K562 (cell line): ENCODE results near the gene HAUS1. TPM values are rescaled to one million over a fixed set of nuclear protein-coding genes. Genes with fewer than 3 reads are reported as not detected.
A peak's percentile ranks its signal among the peaks of the same experiment; 100 is the strongest.

Experiments used
- ASH1L ChIP-seq: fragments of 450-650 bp; IDR thresholded peaks from 2 replicates; pipeline ENCODE4 v1.6.1; 2018; ENCODE audit warnings: borderline replicate concordance, mild to moderate bottlenecking, low read depth; ENCODE audit not compliant: partially characterized antibody
- DDX20 ChIP-seq: fragments of 450-650 bp; IDR thresholded peaks from 2 replicates; pipeline ENCODE4 v1.6.1; 2016; ENCODE audit warnings: missing genetic modification characterization, low read depth, mild to moderate bottlenecking, missing compliant biosample characterization, moderate library complexity
- DPF2 ChIP-seq: fragments of 450-650 bp; IDR thresholded peaks from 2 replicates; pipeline ENCODE4 v1.6.1; 2016
- FOSL1 ChIP-seq: fragments of 200-800 bp; sonication (Bioruptor generic); conservative IDR thresholded peaks from 2 replicates; pipeline ENCODE4 v1.6.1; 2016; ENCODE audit warnings: missing genetic modification characterization, missing compliant biosample characterization
- HMGN3 ChIP-seq: IDR thresholded peaks from 2 replicates; pipeline ENCODE4 v1.6.1; 2011; ENCODE audit warnings: borderline replicate concordance, low read depth, mild to moderate bottlenecking, mixed read lengths, low read length; ENCODE audit not compliant: insufficient read length; ENCODE audit errors: extremely low read depth
- MYC ChIP-seq, 2 experiments: fragments of 250-450 bp in 1 of 2; sonication (Bioruptor Pico) in 1 of 2; IDR thresholded peaks; 2 replicates each; pipeline versions ENCODE4 v1.5.1 to v1.6.1; 2012 to 2021; ENCODE audit warnings: low read depth in 2 of 2, borderline replicate concordance in 1 of 2, improper control_type of control experiment in 1 of 2, low read length in 1 of 2, mild to moderate bottlenecking in 1 of 2, moderate library complexity in 1 of 2
- NFXL1 ChIP-seq: fragments of 450-650 bp; formaldehyde crosslinking; IDR thresholded peaks from 2 replicates; pipeline ENCODE4 v1.4.0; 2021; ENCODE audit warnings: mild to moderate bottlenecking
- POLR2AphosphoS5 ChIP-seq: IDR thresholded peaks from 2 replicates; pipeline ENCODE4 v1.6.1; 2011; ENCODE audit warnings: mild to moderate bottlenecking, low read depth, low read length, moderate library complexity; ENCODE audit not compliant: control insufficient read depth, insufficient read depth
- POLR2G ChIP-seq: fragments of 200-400 bp; formaldehyde crosslinking; IDR thresholded peaks from 2 replicates; pipeline ENCODE4 v1.6.1; 2017; ENCODE audit warnings: low read depth, mild to moderate bottlenecking, antibody characterized with exemption, low read length, moderate library complexity
- PTTG1 ChIP-seq: fragments of 450-650 bp; IDR thresholded peaks from 2 replicates; pipeline ENCODE4 v1.6.1; 2016; ENCODE audit warnings: low read depth, mild to moderate bottlenecking, missing genetic modification characterization, missing compliant biosample characterization
- ZZZ3 ChIP-seq: fragments of 450-650 bp; IDR thresholded peaks from 2 replicates; pipeline ENCODE4 v1.6.1; 2016; ENCODE audit warnings: antibody characterized with exemption, mild to moderate bottlenecking, moderate library complexity
- polyA plus RNA-seq, 8 experiments: library from polyadenylated mRNA; depleted of rRNA in 4 of 8; stranded (reverse) in 5 of 8; unstranded in 3 of 8; fragments of >200 nt; fragmentation: Nextera tagmentation in 2 of 8; fragmentation: Illumina TruSeq in 1 of 8; extraction: Ambion mirVana in 2 of 8; extraction: Trizol in 1 of 8; gene quantifications; 2 replicates each; pipeline versions ENCODE4 v1.2.1 to v1.2.3, GENCODE V29; 2011 to 2014; ENCODE audit warnings: inconsistent platforms in 1 of 8, missing spikeins in 1 of 8
- total RNA-seq, 7 experiments: library from RNA; depleted of rRNA in 6 of 7; stranded (reverse); fragments of >200 nt in 6 of 7; fragmentation: Illumina TruSeq in 2 of 7; extraction: Trizol in 2 of 7; gene quantifications; 2 replicates each; pipeline versions ENCODE4 v1.2.1 to v1.2.3, GENCODE V29; 2011 to 2021; ENCODE audit warnings: low replicate concordance in 1 of 7
- TF ChIP-seq, protein P1 (sequence below): IDR thresholded peaks from 2 replicates; pipeline ENCODE4 v1.6.1; 2011; ENCODE audit warnings: borderline replicate concordance, low read depth, mild to moderate bottlenecking, moderate library complexity, low read length; ENCODE audit not compliant: insufficient read depth, poor library complexity, severe bottlenecking
- TF ChIP-seq, protein P2 (sequence below): sonication (generic); formaldehyde crosslinking; IDR thresholded peaks from 2 replicates; pipeline ENCODE4 v1.9.0; 2022; ENCODE audit warnings: mild to moderate bottlenecking, missing genetic modification reagents
- TF ChIP-seq, protein P3 (sequence below): fragments of 450-650 bp; conservative IDR thresholded peaks from 2 replicates; pipeline ENCODE4 v1.6.1; 2016; ENCODE audit warnings: missing genetic modification characterization, low read depth, mild to moderate bottlenecking, missing compliant biosample characterization, moderate library complexity
- TF ChIP-seq, protein P4 (sequence below): fragments of 250-450 bp; sonication (Bioruptor Pico); IDR thresholded peaks from 2 replicates; pipeline ENCODE4 v1.9.0; 2021; ENCODE audit warnings: mild to moderate bottlenecking
- TF ChIP-seq, protein P5 (sequence below): fragments of 150-350 bp; IDR thresholded peaks from 2 replicates; pipeline ENCODE4 v1.6.1; 2014; ENCODE audit warnings: low read depth, mild to moderate bottlenecking, low read length, borderline replicate concordance
- TF ChIP-seq, protein P6 (sequence below): fragments of 450-650 bp; IDR thresholded peaks from 2 replicates; pipeline ENCODE4 v1.6.1; 2014; ENCODE audit warnings: low read depth, mild to moderate bottlenecking, moderate library complexity, borderline replicate concordance

Gene HAUS1
- total and polyA plus RNA-seq, 9 of the 15 experiments (the other 6 are each of a cell fraction or from before 2014, with no cell fraction given), result 45.6 to 135 (median 76.3) TPM

DNA sequence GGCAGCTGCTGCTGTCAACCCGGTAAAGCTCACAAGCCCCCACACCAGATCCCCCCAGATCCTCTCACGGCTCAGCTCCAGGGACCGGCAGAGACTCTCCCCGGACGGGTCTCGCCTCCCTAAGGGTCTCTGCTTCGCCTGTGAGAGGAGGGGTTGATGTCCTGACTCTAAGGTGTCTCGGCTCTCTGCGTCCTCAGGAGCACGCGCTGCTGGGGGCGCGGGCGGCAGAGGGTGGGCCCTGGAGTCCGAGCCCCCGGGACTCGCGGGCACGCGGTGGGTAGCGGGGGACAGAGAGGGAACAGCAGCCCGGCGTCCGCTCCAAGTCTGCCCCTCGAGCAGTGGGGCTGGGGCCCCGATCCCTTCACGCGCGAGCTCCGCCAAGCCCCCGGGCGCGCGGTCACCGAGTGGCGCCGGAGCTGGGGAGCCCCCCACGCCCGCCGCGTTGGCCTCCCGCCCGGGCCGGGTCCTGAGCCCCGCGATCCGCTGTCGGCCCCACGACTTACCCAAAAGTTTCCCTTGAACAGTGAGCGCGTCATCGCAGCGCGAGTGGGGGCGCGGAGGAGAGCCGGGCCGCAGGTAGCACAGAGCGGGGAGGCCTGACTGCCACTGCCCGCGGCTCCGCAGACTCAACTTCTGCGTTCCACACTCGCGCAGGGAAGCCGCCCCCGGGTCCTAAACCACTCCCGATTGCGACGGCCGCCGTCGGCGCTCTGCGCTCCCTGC is 32.4 kb upstream of the HAUS1 start, which contains the start of gene PSTPIP2 (continued):
- TF ChIP-seq MYC (IDR thresholded peaks at IDR 0.05; ENCODE audit: low read depth, low read length) (no peak), MYC (CRISPR knock-in tag; IDR thresholded peaks at IDR 0.05; ENCODE audit: borderline replicate concordance, low read depth) (no peak), HMGN3 (peak; percentile 68), NFXL1 (CRISPR knock-in tag) (no peak), FOSL1 (tag) (no peak), POLR2AphosphoS5 (no peak), PTTG1 (no peak), DPF2 (no peak), ZZZ3 (no peak), POLR2G (peak; percentile 91), ASH1L (no peak), DDX20 (tag) (no peak)
- TF ChIP-seq, protein P1, sequence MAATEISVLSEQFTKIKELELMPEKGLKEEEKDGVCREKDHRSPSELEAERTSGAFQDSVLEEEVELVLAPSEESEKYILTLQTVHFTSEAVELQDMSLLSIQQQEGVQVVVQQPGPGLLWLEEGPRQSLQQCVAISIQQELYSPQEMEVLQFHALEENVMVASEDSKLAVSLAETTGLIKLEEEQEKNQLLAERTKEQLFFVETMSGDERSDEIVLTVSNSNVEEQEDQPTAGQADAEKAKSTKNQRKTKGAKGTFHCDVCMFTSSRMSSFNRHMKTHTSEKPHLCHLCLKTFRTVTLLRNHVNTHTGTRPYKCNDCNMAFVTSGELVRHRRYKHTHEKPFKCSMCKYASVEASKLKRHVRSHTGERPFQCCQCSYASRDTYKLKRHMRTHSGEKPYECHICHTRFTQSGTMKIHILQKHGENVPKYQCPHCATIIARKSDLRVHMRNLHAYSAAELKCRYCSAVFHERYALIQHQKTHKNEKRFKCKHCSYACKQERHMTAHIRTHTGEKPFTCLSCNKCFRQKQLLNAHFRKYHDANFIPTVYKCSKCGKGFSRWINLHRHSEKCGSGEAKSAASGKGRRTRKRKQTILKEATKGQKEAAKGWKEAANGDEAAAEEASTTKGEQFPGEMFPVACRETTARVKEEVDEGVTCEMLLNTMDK, result no peak
- TF ChIP-seq, protein P2, sequence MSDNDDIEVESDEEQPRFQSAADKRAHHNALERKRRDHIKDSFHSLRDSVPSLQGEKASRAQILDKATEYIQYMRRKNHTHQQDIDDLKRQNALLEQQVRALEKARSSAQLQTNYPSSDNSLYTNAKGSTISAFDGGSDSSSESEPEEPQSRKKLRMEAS (CRISPR knock-in tag), result peak; percentile 2; the same call in 1 of the 2 replicates
- TF ChIP-seq, protein P3, sequence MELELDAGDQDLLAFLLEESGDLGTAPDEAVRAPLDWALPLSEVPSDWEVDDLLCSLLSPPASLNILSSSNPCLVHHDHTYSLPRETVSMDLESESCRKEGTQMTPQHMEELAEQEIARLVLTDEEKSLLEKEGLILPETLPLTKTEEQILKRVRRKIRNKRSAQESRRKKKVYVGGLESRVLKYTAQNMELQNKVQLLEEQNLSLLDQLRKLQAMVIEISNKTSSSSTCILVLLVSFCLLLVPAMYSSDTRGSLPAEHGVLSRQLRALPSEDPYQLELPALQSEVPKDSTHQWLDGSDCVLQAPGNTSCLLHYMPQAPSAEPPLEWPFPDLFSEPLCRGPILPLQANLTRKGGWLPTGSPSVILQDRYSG (tag), result no peak
- TF ChIP-seq, protein P4, sequence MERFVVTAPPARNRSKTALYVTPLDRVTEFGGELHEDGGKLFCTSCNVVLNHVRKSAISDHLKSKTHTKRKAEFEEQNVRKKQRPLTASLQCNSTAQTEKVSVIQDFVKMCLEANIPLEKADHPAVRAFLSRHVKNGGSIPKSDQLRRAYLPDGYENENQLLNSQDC (CRISPR knock-in tag), result no peak
- TF ChIP-seq, protein P5, sequence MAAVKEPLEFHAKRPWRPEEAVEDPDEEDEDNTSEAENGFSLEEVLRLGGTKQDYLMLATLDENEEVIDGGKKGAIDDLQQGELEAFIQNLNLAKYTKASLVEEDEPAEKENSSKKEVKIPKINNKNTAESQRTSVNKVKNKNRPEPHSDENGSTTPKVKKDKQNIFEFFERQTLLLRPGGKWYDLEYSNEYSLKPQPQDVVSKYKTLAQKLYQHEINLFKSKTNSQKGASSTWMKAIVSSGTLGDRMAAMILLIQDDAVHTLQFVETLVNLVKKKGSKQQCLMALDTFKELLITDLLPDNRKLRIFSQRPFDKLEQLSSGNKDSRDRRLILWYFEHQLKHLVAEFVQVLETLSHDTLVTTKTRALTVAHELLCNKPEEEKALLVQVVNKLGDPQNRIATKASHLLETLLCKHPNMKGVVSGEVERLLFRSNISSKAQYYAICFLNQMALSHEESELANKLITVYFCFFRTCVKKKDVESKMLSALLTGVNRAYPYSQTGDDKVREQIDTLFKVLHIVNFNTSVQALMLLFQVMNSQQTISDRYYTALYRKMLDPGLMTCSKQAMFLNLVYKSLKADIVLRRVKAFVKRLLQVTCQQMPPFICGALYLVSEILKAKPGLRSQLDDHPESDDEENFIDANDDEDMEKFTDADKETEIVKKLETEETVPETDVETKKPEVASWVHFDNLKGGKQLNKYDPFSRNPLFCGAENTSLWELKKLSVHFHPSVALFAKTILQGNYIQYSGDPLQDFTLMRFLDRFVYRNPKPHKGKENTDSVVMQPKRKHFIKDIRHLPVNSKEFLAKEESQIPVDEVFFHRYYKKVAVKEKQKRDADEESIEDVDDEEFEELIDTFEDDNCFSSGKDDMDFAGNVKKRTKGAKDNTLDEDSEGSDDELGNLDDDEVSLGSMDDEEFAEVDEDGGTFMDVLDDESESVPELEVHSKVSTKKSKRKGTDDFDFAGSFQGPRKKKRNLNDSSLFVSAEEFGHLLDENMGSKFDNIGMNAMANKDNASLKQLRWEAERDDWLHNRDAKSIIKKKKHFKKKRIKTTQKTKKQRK, result no peak
- TF ChIP-seq, protein P6, sequence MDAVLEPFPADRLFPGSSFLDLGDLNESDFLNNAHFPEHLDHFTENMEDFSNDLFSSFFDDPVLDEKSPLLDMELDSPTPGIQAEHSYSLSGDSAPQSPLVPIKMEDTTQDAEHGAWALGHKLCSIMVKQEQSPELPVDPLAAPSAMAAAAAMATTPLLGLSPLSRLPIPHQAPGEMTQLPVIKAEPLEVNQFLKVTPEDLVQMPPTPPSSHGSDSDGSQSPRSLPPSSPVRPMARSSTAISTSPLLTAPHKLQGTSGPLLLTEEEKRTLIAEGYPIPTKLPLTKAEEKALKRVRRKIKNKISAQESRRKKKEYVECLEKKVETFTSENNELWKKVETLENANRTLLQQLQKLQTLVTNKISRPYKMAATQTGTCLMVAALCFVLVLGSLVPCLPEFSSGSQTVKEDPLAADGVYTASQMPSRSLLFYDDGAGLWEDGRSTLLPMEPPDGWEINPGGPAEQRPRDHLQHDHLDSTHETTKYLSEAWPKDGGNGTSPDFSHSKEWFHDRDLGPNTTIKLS, result no peak
